ENCODE data around the gene DPM3. TPM values are rescaled to one million over a fixed set of nuclear protein-coding genes. Genes with fewer than 3 reads are reported as not detected.
A peak's percentile ranks its signal among the peaks of the same experiment; 100 is the strongest.

Gene DPM3
- total and polyA plus RNA-seq, 2 of the 13 experiments (the other 11 are each of a cell fraction or from before 2014, with no cell fraction given) = 23.2 to 53.4 TPM

GRCh38 chr1:155167166-155168104 is 27.1 kb upstream of the DPM3 start (continued):
- TF ChIP-seq ZNF407 (CRISPR knock-in tag; IDR thresholded peaks at IDR 0.05; ENCODE audit: not compliant biosample characterization) = no peak
- TF ChIP-seq ZNF263 (CRISPR knock-in tag; IDR thresholded peaks at IDR 0.05) = 0 out of 2 replicates have a peak, but pooled peaks have one; percentile 19
- TF ChIP-seq CCAR2 (optimal IDR thresholded peaks at IDR 0.05; ENCODE audit: low read depth, low read length) = no peak
- no peak for TF ChIP-seq ZNF780A (CRISPR knock-in tag; IDR thresholded peaks at IDR 0.05)
- no peak for TF ChIP-seq DNMT3B (CRISPR knock-in tag; conservative IDR thresholded peaks at IDR 0.05)
- peak; percentile 59; the same call in 1 of the 2 replicates for TF ChIP-seq PPARG (CRISPR knock-in tag; conservative IDR thresholded peaks at IDR 0.05)
- TF ChIP-seq ELF3 (CRISPR knock-in tag; IDR thresholded peaks at IDR 0.05) = peak; percentile 66; the same call in 1 of the 2 replicates
- no peak for TF ChIP-seq ZNF766 (CRISPR knock-in tag; IDR thresholded peaks at IDR 0.05; ENCODE audit: borderline replicate concordance)
- no peak for TF ChIP-seq ETS1 (CRISPR knock-in tag; IDR thresholded peaks at IDR 0.05)
- no peak for TF ChIP-seq ZNF737 (CRISPR knock-in tag; IDR thresholded peaks at IDR 0.05; ENCODE audit: borderline replicate concordance)
- no peak for TF ChIP-seq BCLAF1 (IDR thresholded peaks at IDR 0.05)
- TF ChIP-seq ZBTB46 (CRISPR knock-in tag; IDR thresholded peaks at IDR 0.05; ENCODE audit: borderline replicate concordance) = no peak
- TF ChIP-seq JUN (CRISPR knock-in tag; IDR thresholded peaks at IDR 0.05) = no peak
- TF ChIP-seq KDM4B (CRISPR knock-in tag; IDR thresholded peaks at IDR 0.05) = no peak
